ENCODE measurements around the gene BMPR2.
"Not testable (repeated sequence)": the region's sequence is repeated elsewhere in the genome, so short reads cannot be mapped to it uniquely, and the experiment has no call there.

DNA sequence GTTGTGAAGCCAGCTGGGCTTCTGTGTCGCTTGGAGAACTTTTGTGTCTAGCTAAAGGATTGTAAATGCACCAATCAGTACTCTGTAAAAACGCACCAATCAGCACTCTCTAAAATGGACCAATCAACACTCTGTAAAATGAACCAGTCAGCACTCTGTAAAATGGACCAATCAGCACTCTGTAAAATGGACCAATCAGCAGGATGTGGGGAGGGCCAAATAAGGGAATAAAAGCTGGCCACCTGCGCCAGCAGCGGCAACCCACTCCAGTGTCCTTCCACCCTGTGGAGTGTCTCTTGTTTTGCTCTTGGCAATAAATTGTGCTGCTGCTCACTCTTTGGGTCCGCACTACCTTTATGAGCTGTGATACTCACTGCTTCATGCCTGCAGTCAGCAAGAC is 199.1 kb downstream of the BMPR2 start:
- TF ChIP-seq, protein P1, sequence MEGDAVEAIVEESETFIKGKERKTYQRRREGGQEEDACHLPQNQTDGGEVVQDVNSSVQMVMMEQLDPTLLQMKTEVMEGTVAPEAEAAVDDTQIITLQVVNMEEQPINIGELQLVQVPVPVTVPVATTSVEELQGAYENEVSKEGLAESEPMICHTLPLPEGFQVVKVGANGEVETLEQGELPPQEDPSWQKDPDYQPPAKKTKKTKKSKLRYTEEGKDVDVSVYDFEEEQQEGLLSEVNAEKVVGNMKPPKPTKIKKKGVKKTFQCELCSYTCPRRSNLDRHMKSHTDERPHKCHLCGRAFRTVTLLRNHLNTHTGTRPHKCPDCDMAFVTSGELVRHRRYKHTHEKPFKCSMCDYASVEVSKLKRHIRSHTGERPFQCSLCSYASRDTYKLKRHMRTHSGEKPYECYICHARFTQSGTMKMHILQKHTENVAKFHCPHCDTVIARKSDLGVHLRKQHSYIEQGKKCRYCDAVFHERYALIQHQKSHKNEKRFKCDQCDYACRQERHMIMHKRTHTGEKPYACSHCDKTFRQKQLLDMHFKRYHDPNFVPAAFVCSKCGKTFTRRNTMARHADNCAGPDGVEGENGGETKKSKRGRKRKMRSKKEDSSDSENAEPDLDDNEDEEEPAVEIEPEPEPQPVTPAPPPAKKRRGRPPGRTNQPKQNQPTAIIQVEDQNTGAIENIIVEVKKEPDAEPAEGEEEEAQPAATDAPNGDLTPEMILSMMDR (IDR thresholded peaks at IDR 0.05) = not testable (repeated sequence)
- TF ChIP-seq GATA2 (CRISPR knock-in tag; IDR thresholded peaks at IDR 0.05); MEF2A (IDR thresholded peaks at IDR 0.05; ENCODE audit: borderline replicate concordance, low read depth): not testable (repeated sequence)
- TF ChIP-seq, protein P2, sequence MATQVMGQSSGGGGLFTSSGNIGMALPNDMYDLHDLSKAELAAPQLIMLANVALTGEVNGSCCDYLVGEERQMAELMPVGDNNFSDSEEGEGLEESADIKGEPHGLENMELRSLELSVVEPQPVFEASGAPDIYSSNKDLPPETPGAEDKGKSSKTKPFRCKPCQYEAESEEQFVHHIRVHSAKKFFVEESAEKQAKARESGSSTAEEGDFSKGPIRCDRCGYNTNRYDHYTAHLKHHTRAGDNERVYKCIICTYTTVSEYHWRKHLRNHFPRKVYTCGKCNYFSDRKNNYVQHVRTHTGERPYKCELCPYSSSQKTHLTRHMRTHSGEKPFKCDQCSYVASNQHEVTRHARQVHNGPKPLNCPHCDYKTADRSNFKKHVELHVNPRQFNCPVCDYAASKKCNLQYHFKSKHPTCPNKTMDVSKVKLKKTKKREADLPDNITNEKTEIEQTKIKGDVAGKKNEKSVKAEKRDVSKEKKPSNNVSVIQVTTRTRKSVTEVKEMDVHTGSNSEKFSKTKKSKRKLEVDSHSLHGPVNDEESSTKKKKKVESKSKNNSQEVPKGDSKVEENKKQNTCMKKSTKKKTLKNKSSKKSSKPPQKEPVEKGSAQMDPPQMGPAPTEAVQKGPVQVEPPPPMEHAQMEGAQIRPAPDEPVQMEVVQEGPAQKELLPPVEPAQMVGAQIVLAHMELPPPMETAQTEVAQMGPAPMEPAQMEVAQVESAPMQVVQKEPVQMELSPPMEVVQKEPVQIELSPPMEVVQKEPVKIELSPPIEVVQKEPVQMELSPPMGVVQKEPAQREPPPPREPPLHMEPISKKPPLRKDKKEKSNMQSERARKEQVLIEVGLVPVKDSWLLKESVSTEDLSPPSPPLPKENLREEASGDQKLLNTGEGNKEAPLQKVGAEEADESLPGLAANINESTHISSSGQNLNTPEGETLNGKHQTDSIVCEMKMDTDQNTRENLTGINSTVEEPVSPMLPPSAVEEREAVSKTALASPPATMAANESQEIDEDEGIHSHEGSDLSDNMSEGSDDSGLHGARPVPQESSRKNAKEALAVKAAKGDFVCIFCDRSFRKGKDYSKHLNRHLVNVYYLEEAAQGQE (IDR thresholded peaks at IDR 0.05; ENCODE audit: low read depth, low read length) = not testable (repeated sequence)
- TF ChIP-seq, protein P3, sequence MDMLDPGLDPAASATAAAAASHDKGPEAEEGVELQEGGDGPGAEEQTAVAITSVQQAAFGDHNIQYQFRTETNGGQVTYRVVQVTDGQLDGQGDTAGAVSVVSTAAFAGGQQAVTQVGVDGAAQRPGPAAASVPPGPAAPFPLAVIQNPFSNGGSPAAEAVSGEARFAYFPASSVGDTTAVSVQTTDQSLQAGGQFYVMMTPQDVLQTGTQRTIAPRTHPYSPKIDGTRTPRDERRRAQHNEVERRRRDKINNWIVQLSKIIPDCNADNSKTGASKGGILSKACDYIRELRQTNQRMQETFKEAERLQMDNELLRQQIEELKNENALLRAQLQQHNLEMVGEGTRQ (IDR thresholded peaks at IDR 0.05; ENCODE audit: borderline replicate concordance, low read depth, low read length) = not testable (repeated sequence)
